HL-60 (cell line): ENCODE data around the gene ANKRD33B.

Source experiments
- DNase-seq, 2 experiments: peaks; one replicate each; pipeline ENCODE4 v3.0.0-alpha.2; 2010 to 2020; ENCODE audit warnings: low read depth in 1 of 2, low spot score in 1 of 2
- H3K27ac ChIP-seq: fragments of 250-450 bp; sonication (Bioruptor Pico); replicated peaks from 2 replicates; pipeline ENCODE4 v1.5.1; 2020; ENCODE audit warnings: mild to moderate bottlenecking, moderate library complexity
- H3K27me3 ChIP-seq: fragments of 250-450 bp; sonication (Bioruptor Pico); 2 replicates; pipeline ENCODE4 v1.5.1; 2021; ENCODE audit warnings: mild to moderate bottlenecking, moderate library complexity; ENCODE audit not compliant: insufficient read depth, poor library complexity, severe bottlenecking
- H3K4me3 ChIP-seq: replicated peaks from 2 replicates; pipeline ENCODE4 v1.5.1; 2011; ENCODE audit warnings: mild to moderate bottlenecking, control low read depth, low read length; ENCODE audit not compliant: insufficient read depth
- CTCF ChIP-seq: IDR thresholded peaks from one replicate; pipeline ENCODE4 v1.5.1; 2011; ENCODE audit warnings: low read length, control low read depth, inconsistent platforms; ENCODE audit not compliant: insufficient read depth
- GABPA ChIP-seq: IDR thresholded peaks from 2 replicates; pipeline ENCODE4 v1.6.1; 2012; ENCODE audit warnings: low read depth
- POLR2AphosphoS5 ChIP-seq: IDR thresholded peaks from 2 replicates; pipeline ENCODE4 v1.6.1; 2012; ENCODE audit warnings: low read depth
- REST ChIP-seq: IDR thresholded peaks from 2 replicates; pipeline ENCODE4 v1.6.1; 2012; ENCODE audit warnings: low read depth; ENCODE audit not compliant: insufficient replicate concordance
- SPI1 ChIP-seq: IDR thresholded peaks from 2 replicates; pipeline ENCODE4 v1.6.1; 2012; ENCODE audit warnings: low read depth, mild to moderate bottlenecking, borderline replicate concordance

The ANKRD33B gene

GRCh38 chr5:10590226-10590999 is 26.5 kb downstream of the ANKRD33B start:
- Histone ChIP-seq H3K27me3 (no peaks in the 10 kb centered on the region), H3K27ac (no peak overlapping the region; the same call in 1 of the 2 replicates)

GRCh38 chr5:10591159-10591558 is 27.3 kb downstream of the ANKRD33B start:
- TF ChIP-seq SPI1, result no peak
- no peak for TF ChIP-seq GABPA
- TF ChIP-seq REST, result no peak
- no peak for TF ChIP-seq POLR2AphosphoS5
- TF ChIP-seq CTCF, result no peak
- Histone ChIP-seq H3K4me3 (no peak overlapping the region), H3K27me3 (no peaks in the 10 kb centered on the region), H3K27ac (no peak overlapping the region)
- no peak for DNase-seq

More at GRCh38 chr5:10590226-10590999, 26.5 kb downstream of the ANKRD33B start:
- TF ChIP-seq REST (no peak), GABPA (no peak), SPI1 (no peak), CTCF (no peak), POLR2AphosphoS5 (no peak)
- H3K4me3 ChIP-seq, result no peak overlapping the region
- DNase-seq, result no peak

- Histone ChIP-seq H3K27ac (no peak overlapping the region), H3K27me3 (no peaks in the 10 kb centered on the region), H3K4me3 (no peak overlapping the region)
- TF ChIP-seq SPI1 (no peak), GABPA (no peak), CTCF (no peak)
- no peak for DNase-seq
Measured at GRCh38 chr5:10591966-10592365, 28.1 kb downstream of the ANKRD33B start.

GRCh38 chr5:10592601-10593000 is 28.7 kb downstream of the ANKRD33B start:
- Histone ChIP-seq H3K4me3 (no peak overlapping the region), H3K27me3 (no peaks in the 10 kb centered on the region), H3K27ac (no peak overlapping the region)
- TF ChIP-seq REST (no peak), GABPA (no peak), POLR2AphosphoS5 (no peak), SPI1 (no peak), CTCF (no peak)
- DNase-seq, result no peak
